Body of pancreas (tissue), 4 donors: Measurements from ENCODE around the gene R3HDM4. TPM values are rescaled to one million over a fixed set of nuclear protein-coding genes. Genes with fewer than 3 reads are reported as not detected.

Experiments
- ATAC-seq: fragments of 150-250 bp; one replicate; pipeline ENCODE4 v1.9.1; 2016
- DNase-seq, 4 donors: peaks; one replicate each; pipeline ENCODE4 v3.0.0-alpha.2; 2019
- H3K27ac ChIP-seq, 4 donors: fragments of 200-600 bp; sonication (generic); 1 replicate in 3 of 4; 2 replicates in 1 of 4; pipeline versions ENCODE4 v1.5.1 to v1.6.1; 2016 to 2019; ENCODE audit warnings: mild to moderate bottlenecking in 1 of 4, mixed read lengths in 1 of 4, moderate library complexity in 1 of 4
- H3K27me3 ChIP-seq, 2 donors: fragments of 200-600 bp; sonication (generic); one replicate each; pipeline ENCODE4 v1.6.0; 2016; ENCODE audit warnings: mild to moderate bottlenecking in 1 of 2
- H3K36me3 ChIP-seq, 2 donors: fragments of 200-600 bp; sonication (generic); replicated peaks in 1 of 2; 2 replicates each; pipeline ENCODE4 v1.5.1; 2016; ENCODE audit warnings: low read depth in 2 of 2; ENCODE audit not compliant: insufficient read depth in 1 of 2
- H3K4me1 ChIP-seq: fragments of 200-600 bp; sonication (generic); one replicate; pipeline ENCODE4 v1.6.0; 2016
- H3K4me3 ChIP-seq, 2 donors: fragments of 200-600 bp; sonication (generic); 1 replicate in 1 of 2; 2 replicates in 1 of 2; pipeline ENCODE4 v1.5.1; 2016 to 2019
- H3K9me3 ChIP-seq, 3 donors: fragments of 200-600 bp; sonication (generic); 1 replicate in 2 of 3; 2 replicates in 1 of 3; pipeline ENCODE4 v1.5.1; 2016
- POLR2A ChIP-seq, 3 donors: fragments of 450-650 bp; IDR thresholded peaks; one replicate each; pipeline ENCODE4 v1.6.1; 2016; ENCODE audit warnings: antibody characterized with exemption in 3 of 3, mild to moderate bottlenecking in 2 of 3
- WGBS, 2 donors: methylation state at CpG; one replicate each; pipeline ENCODE4 v1.1.5; 2017; 5-methylcytosine and 5-hydroxymethylcytosine counted together
- intact Hi-C: fragments of 100-400 bp; cut with DNase I; formaldehyde crosslinking; loops from one replicate; pipeline ENCODE4 v1.15.1; 2023
- total RNA-seq, 2 donors: library from RNA; depleted of rRNA; stranded (reverse); fragments of >200 nt; gene quantifications; one replicate each; pipeline ENCODE4 v1.1.0, GENCODE V29; 2016
- TF ChIP-seq, protein P1 (sequence below), 7 experiments: fragments of 450-650 bp in 4 of 7; fragments of 200-600 bp in 3 of 7; sonication (generic) in 3 of 7; IDR thresholded peaks; one replicate each; pipeline ENCODE4 v1.5.1; 2016 to 2019; ENCODE audit warnings: antibody characterized with exemption in 7 of 7

Gene R3HDM4
- total RNA-seq, 2 donors from 2014 or later = 11.2 to 34.0 TPM

DNA sequence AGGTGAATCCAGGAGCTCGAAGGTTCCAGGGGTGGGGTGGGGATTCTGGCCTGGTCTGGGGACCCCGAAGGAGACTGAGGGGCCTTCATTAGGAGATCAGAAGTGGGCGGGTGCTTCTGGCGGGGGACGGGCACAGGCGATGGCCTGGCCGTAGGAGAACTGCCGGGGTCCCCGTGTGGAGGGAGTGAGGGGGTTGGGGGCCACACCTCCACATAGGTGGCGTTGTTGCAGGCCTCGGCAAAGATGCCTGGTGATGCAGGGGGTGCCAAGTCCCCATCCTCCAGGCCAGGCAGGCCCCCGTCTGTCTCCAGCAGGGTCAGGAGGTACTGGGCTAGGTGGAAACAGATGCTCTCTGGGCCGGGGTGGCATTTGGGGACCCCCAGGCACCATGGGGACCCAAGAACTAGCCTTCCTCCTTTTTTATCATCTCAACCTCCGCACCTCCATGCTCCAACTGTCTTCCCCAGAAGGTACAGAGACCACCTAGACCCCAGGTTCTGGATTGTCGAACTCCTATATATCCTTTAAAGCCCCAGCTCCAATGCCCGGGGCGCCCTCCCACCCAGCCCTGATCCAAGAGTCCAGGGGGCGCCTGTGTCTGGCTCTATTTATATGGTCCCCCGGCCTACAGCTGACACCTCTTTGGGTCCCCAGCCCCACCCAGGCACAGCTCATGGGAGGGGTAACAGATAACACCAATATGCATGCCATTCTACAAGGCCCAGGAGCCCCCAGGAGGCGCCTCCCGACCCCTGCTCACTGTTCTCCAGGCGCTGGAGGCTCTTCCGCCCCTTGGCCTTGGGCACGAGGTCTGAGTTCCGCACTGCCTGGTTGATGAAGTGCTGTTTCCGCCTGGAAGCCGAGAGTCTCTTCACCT lies 11.6 kb downstream of the R3HDM4 start:
- H3K4me3 ChIP-seq = no peak overlapping the region
- peaks cover 0 to 4% of the 10 kb centered on the region in 2 donors for H3K36me3 ChIP-seq
- DNase-seq (no peak), ATAC-seq (no peak)
- intact Hi-C loops = no loop called here
- H3K27me3 ChIP-seq = no peaks in the 10 kb centered on the region
- peaks cover 12% of the 10 kb centered on the region for H3K4me1 ChIP-seq
- H3K9me3 ChIP-seq = no peaks in the 10 kb centered on the region
- whole genome bisulfite sequencing, 2 donors = 91 to 94% methylated on average over 15 to 23 of the region's 27 CpGs
- TF ChIP-seq POLR2A (IDR thresholded peaks at IDR 0.05) = no peak
- TF ChIP-seq, protein P1, sequence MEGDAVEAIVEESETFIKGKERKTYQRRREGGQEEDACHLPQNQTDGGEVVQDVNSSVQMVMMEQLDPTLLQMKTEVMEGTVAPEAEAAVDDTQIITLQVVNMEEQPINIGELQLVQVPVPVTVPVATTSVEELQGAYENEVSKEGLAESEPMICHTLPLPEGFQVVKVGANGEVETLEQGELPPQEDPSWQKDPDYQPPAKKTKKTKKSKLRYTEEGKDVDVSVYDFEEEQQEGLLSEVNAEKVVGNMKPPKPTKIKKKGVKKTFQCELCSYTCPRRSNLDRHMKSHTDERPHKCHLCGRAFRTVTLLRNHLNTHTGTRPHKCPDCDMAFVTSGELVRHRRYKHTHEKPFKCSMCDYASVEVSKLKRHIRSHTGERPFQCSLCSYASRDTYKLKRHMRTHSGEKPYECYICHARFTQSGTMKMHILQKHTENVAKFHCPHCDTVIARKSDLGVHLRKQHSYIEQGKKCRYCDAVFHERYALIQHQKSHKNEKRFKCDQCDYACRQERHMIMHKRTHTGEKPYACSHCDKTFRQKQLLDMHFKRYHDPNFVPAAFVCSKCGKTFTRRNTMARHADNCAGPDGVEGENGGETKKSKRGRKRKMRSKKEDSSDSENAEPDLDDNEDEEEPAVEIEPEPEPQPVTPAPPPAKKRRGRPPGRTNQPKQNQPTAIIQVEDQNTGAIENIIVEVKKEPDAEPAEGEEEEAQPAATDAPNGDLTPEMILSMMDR (IDR thresholded peaks at IDR 0.05) = no peak
- no peak overlapping the region for H3K27ac ChIP-seq

DNA sequence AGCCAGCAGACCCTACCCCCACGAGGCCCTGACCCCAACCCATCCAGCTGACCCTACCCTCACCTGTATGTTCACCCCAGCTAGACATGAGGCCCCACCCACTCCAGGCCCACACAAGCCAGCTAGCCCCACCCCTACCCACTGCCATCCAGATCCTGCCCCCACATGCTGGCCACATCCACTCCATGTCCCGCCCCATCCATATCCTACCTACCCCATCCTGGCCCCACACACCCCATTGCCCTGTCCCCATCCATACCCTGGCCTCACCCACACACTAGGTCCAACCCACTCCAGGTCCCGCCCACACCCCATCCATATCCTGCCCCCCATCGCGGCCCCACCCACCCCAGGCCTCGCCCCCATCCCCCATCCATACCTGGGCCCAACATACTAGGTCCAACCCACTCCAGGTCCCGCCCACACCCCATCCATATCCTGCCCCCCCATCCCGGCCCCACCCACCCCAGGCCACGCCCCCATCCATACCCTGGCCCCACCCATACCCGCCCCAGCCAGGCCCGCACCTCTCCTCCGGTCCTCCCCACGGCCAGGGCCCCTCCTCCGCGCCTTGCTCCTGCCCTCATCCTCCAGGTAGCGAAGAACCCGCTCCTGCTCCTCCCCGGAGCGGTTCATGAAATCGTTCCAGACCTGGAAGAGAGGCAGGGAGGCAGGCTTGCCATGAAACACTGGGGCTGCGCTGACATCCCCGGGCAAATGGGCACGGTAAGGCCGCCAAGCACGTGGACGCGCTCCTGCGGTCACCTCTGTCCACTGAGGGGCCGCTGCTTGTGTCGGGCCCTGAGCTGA lies 12.5 kb downstream of the R3HDM4 start:
- TF ChIP-seq POLR2A (IDR thresholded peaks at IDR 0.05) = no peak
- TF ChIP-seq, protein P1 (IDR thresholded peaks at IDR 0.05) = no peak
- 72 to 79% methylated on average over 9 to 26 of the region's 30 CpGs for WGBS, 2 donors
- ATAC-seq (no peak), DNase-seq (no peak)
- peaks cover 0 to 4% of the 10 kb centered on the region in 2 donors for H3K36me3 ChIP-seq
- no peak overlapping the region for H3K27ac ChIP-seq
- H3K9me3 ChIP-seq = no peaks in the 10 kb centered on the region
- peaks cover 12% of the 10 kb centered on the region for H3K4me1 ChIP-seq
- no peaks in the 10 kb centered on the region for H3K27me3 ChIP-seq
- intact Hi-C loops = no loop called here
- H3K4me3 ChIP-seq = no peak overlapping the region

DNA sequence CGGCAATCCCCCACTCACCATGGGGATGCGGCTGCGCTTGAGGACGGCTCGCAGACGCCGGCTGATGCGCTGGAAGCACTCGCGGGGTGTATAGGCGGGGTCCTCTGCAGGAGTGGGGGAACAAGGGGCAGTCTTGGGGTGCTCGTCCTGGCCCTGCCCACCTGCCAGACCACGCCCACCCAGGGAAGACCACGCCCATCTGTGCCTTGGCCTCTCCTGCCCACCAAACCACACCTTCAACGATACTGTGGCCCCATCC lies 13.0 kb downstream of the R3HDM4 start:
- Histone ChIP-seq H3K36me3 (peaks cover 0 to 4% of the 10 kb centered on the region in 2 donors), H3K4me1 (peaks cover 12% of the 10 kb centered on the region), H3K9me3 (no peaks in the 10 kb centered on the region), H3K4me3 (no peak overlapping the region), H3K27ac (no peak overlapping the region), H3K27me3 (no peaks in the 10 kb centered on the region)
- ATAC-seq (no peak), DNase-seq (no peak)
- intact Hi-C loops = no loop called here
- TF ChIP-seq, protein P1 (IDR thresholded peaks at IDR 0.05) = no peak
- TF ChIP-seq POLR2A (IDR thresholded peaks at IDR 0.05) = no peak
- WGBS, 2 donors = 84 to 90% methylated on average over 14 to 15 of the region's 15 CpGs

DNA sequence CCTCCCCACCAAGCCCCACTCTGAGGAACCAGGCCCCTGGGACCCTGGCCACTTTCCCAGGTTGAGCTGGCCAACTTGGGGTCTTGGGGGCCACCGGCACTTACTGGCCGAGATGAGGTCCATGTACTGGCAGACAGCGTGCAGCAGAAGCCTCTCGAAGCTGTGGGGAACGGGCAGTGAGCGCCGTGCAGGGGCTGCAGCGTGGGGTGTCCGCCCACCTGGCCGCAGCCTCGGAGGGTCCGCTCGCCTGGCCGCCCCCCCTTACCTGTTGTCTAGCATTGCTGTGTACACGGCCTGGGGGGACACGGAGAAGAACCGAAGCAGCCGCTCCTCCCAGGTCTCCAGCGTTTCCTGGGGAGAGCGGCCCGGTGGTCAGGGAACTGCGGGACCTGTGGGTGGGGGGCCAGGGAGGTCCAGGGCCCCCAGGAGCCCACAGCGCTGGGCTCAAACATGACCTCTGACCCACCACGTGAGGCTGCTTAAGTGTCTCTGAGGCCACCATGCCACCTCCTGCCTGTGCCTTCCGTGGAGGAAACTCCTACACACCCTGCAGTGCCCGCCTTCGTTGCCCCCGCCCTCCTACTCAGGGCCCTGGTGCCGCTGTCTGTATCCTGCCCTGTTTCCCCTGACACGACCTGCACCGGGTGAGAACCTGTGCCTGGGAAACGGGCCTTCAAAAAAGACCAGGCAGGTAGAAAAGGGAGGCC lies 13.5 kb downstream of the R3HDM4 start:
- DNase-seq = no peak
- H3K9me3 ChIP-seq = no peaks in the 10 kb centered on the region
- intact Hi-C loops = no loop called here
- ATAC-seq = no peak
- no peaks in the 10 kb centered on the region for H3K27me3 ChIP-seq
- H3K4me1 ChIP-seq = peaks cover 12% of the 10 kb centered on the region
- H3K27ac ChIP-seq = no peak overlapping the region
- TF ChIP-seq, protein P1 (IDR thresholded peaks at IDR 0.05) = no peak
- no peak for TF ChIP-seq POLR2A (IDR thresholded peaks at IDR 0.05)
- no peak overlapping the region for H3K4me3 ChIP-seq
- WGBS, 2 donors = 91% methylated on average over 12 to 29 of the region's 32 CpGs
- H3K36me3 ChIP-seq = peaks cover 0 to 4% of the 10 kb centered on the region in 2 donors
